ENCODE results near the gene C14orf180. TPM values are rescaled to one million over a fixed set of nuclear protein-coding genes. Genes with fewer than 3 reads are reported as not detected.

Gene C14orf180
- polyA plus RNA-seq, 1 donor (not counting 4 experiments of a cell fraction or from before 2014, with no cell fraction given): not detected

DNA sequence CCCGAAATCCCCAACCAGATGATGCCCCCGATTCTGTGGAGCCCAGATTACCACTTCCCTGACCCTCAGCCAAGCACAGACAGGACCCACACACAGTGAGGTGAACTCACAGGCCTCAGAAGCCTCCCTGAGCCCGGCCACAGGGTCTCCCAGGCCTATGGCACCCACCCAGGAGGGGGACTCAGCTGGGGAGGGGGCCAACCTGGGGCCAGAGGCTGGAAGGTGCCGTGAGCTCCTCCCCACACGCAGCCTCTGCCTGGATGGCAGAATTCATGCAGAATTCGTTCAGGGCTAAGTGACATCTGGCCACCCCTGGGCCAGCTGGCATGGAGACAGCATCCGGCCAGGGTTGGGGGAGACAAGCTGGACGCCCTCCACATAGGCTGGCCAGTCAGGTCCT is 13.2 kb downstream of the C14orf180 start:
- dilution Hi-C loops (cut with MboI; ENCODE audit: extremely low pct_ligation_motif_present, low sequenced_read_pairs): no loop called here
- no peak overlapping the region for H3K9ac ChIP-seq (ENCODE audit: control insufficient read depth, extremely low read depth, insufficient read depth, low read length)
- DNase-seq (ENCODE audit: low read depth, low spot score) (no peak), FAIRE-seq (no peak)
- no peaks in the 10 kb centered on the region for H3K9me3 ChIP-seq (ENCODE audit: control insufficient read depth, low read depth, low read length)
- no peak overlapping the region for H3K4me3 ChIP-seq (ENCODE audit: control insufficient read depth in 2 of 3, extremely low read depth in 1 of 3, insufficient read depth in 2 of 3, low read depth in 1 of 3, low read length in 3 of 3)
- no peaks in the 10 kb centered on the region for H3K36me3 ChIP-seq (ENCODE audit: control insufficient read depth in 2 of 2, extremely low read depth in 1 of 2, insufficient read depth in 2 of 2, low read length in 2 of 2)
- TF ChIP-seq, protein P1, sequence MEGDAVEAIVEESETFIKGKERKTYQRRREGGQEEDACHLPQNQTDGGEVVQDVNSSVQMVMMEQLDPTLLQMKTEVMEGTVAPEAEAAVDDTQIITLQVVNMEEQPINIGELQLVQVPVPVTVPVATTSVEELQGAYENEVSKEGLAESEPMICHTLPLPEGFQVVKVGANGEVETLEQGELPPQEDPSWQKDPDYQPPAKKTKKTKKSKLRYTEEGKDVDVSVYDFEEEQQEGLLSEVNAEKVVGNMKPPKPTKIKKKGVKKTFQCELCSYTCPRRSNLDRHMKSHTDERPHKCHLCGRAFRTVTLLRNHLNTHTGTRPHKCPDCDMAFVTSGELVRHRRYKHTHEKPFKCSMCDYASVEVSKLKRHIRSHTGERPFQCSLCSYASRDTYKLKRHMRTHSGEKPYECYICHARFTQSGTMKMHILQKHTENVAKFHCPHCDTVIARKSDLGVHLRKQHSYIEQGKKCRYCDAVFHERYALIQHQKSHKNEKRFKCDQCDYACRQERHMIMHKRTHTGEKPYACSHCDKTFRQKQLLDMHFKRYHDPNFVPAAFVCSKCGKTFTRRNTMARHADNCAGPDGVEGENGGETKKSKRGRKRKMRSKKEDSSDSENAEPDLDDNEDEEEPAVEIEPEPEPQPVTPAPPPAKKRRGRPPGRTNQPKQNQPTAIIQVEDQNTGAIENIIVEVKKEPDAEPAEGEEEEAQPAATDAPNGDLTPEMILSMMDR (optimal IDR thresholded peaks at IDR 0.05 in 1 of 3, IDR thresholded peaks at IDR 0.05 in 1 of 3, conservative IDR thresholded peaks at IDR 0.05 in 1 of 3; ENCODE audit: extremely low read depth in 1 of 3, insufficient read depth in 2 of 3, low read length in 3 of 3): no peak
- no peak overlapping the region for H3K27ac ChIP-seq (ENCODE audit: control insufficient read depth, insufficient read depth, low read length)
- no peaks in the 10 kb centered on the region for H3K4me1 ChIP-seq (ENCODE audit: control insufficient read depth, extremely low read depth, insufficient read depth, low read length)
- H3K27me3 ChIP-seq (ENCODE audit: control insufficient read depth, extremely low read depth, insufficient read depth, low read length): no peaks in the 10 kb centered on the region
- no peak overlapping the region for H3K4me2 ChIP-seq (ENCODE audit: control insufficient read depth, extremely low read depth, insufficient read depth, low read depth, low read length)
- H4K20me1 ChIP-seq (ENCODE audit: control insufficient read depth, extremely low read depth, insufficient read depth, low read length): peaks cover 2% of the 10 kb centered on the region
- no peaks in the 10 kb centered on the region for H3K79me2 ChIP-seq (ENCODE audit: control insufficient read depth, insufficient read depth, low read length)
- H3K9me1 ChIP-seq (ENCODE audit: control insufficient read depth, extremely low read depth, insufficient read depth, low read length): no peaks in the 10 kb centered on the region
- no peak overlapping the region for H2AFZ ChIP-seq (ENCODE audit: control insufficient read depth, low read length)

DNA sequence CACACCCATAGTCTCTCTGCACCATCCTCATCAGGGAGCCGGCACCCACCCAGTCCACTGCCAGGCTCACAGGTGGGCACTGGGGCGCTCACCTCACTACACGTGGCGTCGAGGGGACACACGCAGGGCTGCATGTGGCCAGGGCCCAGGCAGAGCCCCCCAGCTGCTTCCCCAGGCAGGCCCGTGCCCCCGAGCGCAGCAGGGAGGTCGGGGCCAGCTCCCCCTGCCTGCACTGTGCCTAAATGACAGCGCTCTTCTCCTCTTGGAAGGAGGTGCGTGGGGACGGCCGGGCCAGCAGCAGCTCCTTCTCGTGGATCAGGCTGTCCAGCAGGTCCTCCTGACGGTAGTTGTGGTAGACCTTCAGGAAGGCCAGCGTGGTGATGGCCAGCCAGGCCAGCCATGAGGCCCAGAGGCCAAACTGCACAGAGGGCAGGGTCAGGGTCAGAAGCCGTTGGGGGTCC is 13.7 kb downstream of the C14orf180 start:
- H3K36me3 ChIP-seq (ENCODE audit: control insufficient read depth in 2 of 2, extremely low read depth in 1 of 2, insufficient read depth in 2 of 2, low read length in 2 of 2): no peaks in the 10 kb centered on the region
- H3K4me2 ChIP-seq (ENCODE audit: control insufficient read depth, extremely low read depth, insufficient read depth, low read depth, low read length): no peak overlapping the region
- dilution Hi-C loops (cut with MboI; ENCODE audit: extremely low pct_ligation_motif_present, low sequenced_read_pairs): no loop called here
- FAIRE-seq (no peak), DNase-seq (ENCODE audit: low read depth, low spot score) (no peak)
- peaks cover 2% of the 10 kb centered on the region for H4K20me1 ChIP-seq (ENCODE audit: control insufficient read depth, extremely low read depth, insufficient read depth, low read length)
- no peaks in the 10 kb centered on the region for H3K79me2 ChIP-seq (ENCODE audit: control insufficient read depth, insufficient read depth, low read length)
- TF ChIP-seq, protein P1 (optimal IDR thresholded peaks at IDR 0.05 in 1 of 3, IDR thresholded peaks at IDR 0.05 in 1 of 3, conservative IDR thresholded peaks at IDR 0.05 in 1 of 3; ENCODE audit: extremely low read depth in 1 of 3, insufficient read depth in 2 of 3, low read length in 3 of 3): no peak
- no peak for TF ChIP-seq EZH2 (IDR thresholded peaks at IDR 0.05; ENCODE audit: low read length)
- H3K27ac ChIP-seq (ENCODE audit: control insufficient read depth, insufficient read depth, low read length): no peak overlapping the region
- H3K9me3 ChIP-seq (ENCODE audit: control insufficient read depth, low read depth, low read length): no peaks in the 10 kb centered on the region
- no peaks in the 10 kb centered on the region for H3K27me3 ChIP-seq (ENCODE audit: control insufficient read depth, extremely low read depth, insufficient read depth, low read length)
- H3K4me3 ChIP-seq (ENCODE audit: control insufficient read depth in 2 of 3, extremely low read depth in 1 of 3, insufficient read depth in 2 of 3, low read depth in 1 of 3, low read length in 3 of 3): no peak overlapping the region
- H2AFZ ChIP-seq (ENCODE audit: control insufficient read depth, low read length): no peak overlapping the region
- no peak overlapping the region for H3K9ac ChIP-seq (ENCODE audit: control insufficient read depth, extremely low read depth, insufficient read depth, low read length)
- no peaks in the 10 kb centered on the region for H3K4me1 ChIP-seq (ENCODE audit: control insufficient read depth, extremely low read depth, insufficient read depth, low read length)
- no peaks in the 10 kb centered on the region for H3K9me1 ChIP-seq (ENCODE audit: control insufficient read depth, extremely low read depth, insufficient read depth, low read length)
